Vagina (tissue), 2 donors: Measurements from ENCODE around the gene TAOK2. TPM values are rescaled to one million over a fixed set of nuclear protein-coding genes. Genes with fewer than 3 reads are reported as not detected.
"Not testable (repeated sequence)": the region's sequence is repeated elsewhere in the genome, so short reads cannot be mapped to it uniquely, and the experiment has no call there.

Experiments used
- DNase-seq, 2 donors: peaks; one replicate each; pipeline ENCODE4 v3.0.0-alpha.2; 2017; ENCODE audit errors: extremely low spot score in 2 of 2
- H3K27ac ChIP-seq: fragments of 200-600 bp; sonication (generic); one replicate; pipeline ENCODE4 v1.5.1; 2019
- H3K27me3 ChIP-seq: fragments of 200-600 bp; sonication (generic); one replicate; pipeline ENCODE4 v1.5.1; 2019
- H3K36me3 ChIP-seq, 2 donors: fragments of 200-600 bp; sonication (generic); one replicate each; pipeline ENCODE4 v1.5.1; 2017 to 2019
- H3K4me1 ChIP-seq: fragments of 200-600 bp; sonication (generic); one replicate; pipeline ENCODE4 v1.5.1; 2019
- H3K4me3 ChIP-seq, 2 donors: fragments of 200-600 bp; sonication (generic); 1 replicate in 1 of 2; 2 replicates in 1 of 2; pipeline ENCODE4 v1.5.1; 2016 to 2019
- H3K9me3 ChIP-seq: fragments of 200-600 bp; sonication (generic); one replicate; pipeline ENCODE4 v1.5.1; 2019
- POLR2A ChIP-seq, 2 donors: fragments of 450-650 bp; IDR thresholded peaks; one replicate each; pipeline ENCODE4 v1.6.1; 2017; ENCODE audit warnings: antibody characterized with exemption in 2 of 2, mild to moderate bottlenecking in 2 of 2, moderate library complexity in 2 of 2
- POLR2AphosphoS5 ChIP-seq, 2 donors: sonication (generic); formaldehyde crosslinking; IDR thresholded peaks; one replicate each; pipeline ENCODE4 v1.9.0; 2017; ENCODE audit warnings: antibody characterized with exemption in 2 of 2, mild to moderate bottlenecking in 2 of 2, low read depth in 1 of 2; ENCODE audit not compliant: insufficient read depth in 1 of 2
- intact Hi-C: fragments of 100-400 bp; cut with DNase I; formaldehyde crosslinking; loops from one replicate; pipeline ENCODE4 v1.15.1; 2023
- total RNA-seq: library from RNA; depleted of rRNA; stranded (reverse); fragments of >200 nt; gene quantifications from one replicate; pipeline ENCODE4 v1.2.3, GENCODE V29; 2016
- TF ChIP-seq, protein P1 (sequence below), 3 experiments: fragments of 450-650 bp in 2 of 3; fragments of 200-600 bp in 1 of 3; sonication (generic) in 1 of 3; IDR thresholded peaks; one replicate each; pipeline ENCODE4 v1.5.1; 2017 to 2019; ENCODE audit warnings: antibody characterized with exemption in 3 of 3, mild to moderate bottlenecking in 2 of 3, moderate library complexity in 2 of 3

The TAOK2 gene
- total RNA-seq, 1 donor from 2014 or later: 33.1 TPM

DNA sequence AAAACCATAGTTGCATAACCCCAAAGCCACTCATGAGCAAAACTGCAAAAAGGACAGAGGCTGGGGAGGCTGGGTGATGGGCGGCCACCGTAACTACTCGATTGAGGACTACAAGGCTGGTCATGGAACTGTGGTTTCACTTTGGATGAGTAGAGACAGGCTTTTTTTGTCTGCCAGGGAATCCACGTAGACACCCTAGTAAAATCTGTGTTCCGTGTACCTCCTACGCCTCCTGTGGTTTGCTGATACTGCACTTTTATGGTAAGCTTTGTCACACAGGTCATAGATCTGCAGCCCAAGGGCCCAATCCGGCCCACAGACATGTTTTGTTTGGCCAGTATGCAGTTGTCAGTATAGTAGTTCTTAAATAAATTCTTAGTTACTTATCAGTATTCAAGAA is 59.6 kb downstream of the TAOK2 start:
- no peak for DNase-seq
- Histone ChIP-seq H3K27ac (no peak overlapping the region), H3K27me3 (peaks cover 7% of the 10 kb centered on the region), H3K36me3 (no peaks in the 10 kb centered on the region), H3K9me3 (no peaks in the 10 kb centered on the region), H3K4me3 (no peak overlapping the region), H3K4me1 (peaks cover 9% of the 10 kb centered on the region)
- intact Hi-C loops: no loop called here
- TF ChIP-seq POLR2AphosphoS5 (IDR thresholded peaks at IDR 0.05; ENCODE audit: insufficient read depth in 1 of 2, low read depth in 1 of 2): no peak
- TF ChIP-seq, protein P1, sequence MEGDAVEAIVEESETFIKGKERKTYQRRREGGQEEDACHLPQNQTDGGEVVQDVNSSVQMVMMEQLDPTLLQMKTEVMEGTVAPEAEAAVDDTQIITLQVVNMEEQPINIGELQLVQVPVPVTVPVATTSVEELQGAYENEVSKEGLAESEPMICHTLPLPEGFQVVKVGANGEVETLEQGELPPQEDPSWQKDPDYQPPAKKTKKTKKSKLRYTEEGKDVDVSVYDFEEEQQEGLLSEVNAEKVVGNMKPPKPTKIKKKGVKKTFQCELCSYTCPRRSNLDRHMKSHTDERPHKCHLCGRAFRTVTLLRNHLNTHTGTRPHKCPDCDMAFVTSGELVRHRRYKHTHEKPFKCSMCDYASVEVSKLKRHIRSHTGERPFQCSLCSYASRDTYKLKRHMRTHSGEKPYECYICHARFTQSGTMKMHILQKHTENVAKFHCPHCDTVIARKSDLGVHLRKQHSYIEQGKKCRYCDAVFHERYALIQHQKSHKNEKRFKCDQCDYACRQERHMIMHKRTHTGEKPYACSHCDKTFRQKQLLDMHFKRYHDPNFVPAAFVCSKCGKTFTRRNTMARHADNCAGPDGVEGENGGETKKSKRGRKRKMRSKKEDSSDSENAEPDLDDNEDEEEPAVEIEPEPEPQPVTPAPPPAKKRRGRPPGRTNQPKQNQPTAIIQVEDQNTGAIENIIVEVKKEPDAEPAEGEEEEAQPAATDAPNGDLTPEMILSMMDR (IDR thresholded peaks at IDR 0.05): no peak
- TF ChIP-seq POLR2A (IDR thresholded peaks at IDR 0.05): no peak

DNA sequence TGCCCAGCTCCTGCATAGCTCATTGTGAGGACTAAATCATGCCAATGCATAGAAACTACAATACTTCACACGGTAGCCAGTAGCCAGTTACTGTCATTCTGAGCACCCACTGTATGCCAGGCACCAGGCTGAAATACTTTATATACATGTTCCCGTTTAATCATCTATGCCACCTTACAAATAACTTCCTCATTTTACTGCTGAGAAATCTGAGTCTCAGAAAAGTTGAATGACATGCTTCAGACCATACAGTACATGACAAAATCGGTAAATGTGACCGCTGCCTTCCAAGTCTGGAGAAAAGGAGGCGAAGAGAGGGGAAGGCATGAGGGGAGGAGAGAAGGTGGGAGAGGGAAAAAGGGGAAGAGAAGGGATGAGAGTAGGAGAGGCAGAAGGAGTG is 66.6 kb downstream of the TAOK2 start:
- no peaks in the 10 kb centered on the region for H3K36me3 ChIP-seq
- TF ChIP-seq POLR2A (IDR thresholded peaks at IDR 0.05): no peak
- TF ChIP-seq, protein P1 (IDR thresholded peaks at IDR 0.05): no peak
- no peak for TF ChIP-seq POLR2AphosphoS5 (IDR thresholded peaks at IDR 0.05; ENCODE audit: insufficient read depth in 1 of 2, low read depth in 1 of 2)
- no peak overlapping the region for H3K4me3 ChIP-seq
- no peaks in the 10 kb centered on the region for H3K4me1 ChIP-seq
- DNase-seq: no peak
- intact Hi-C loops: no loop called here
- H3K9me3 ChIP-seq: no peaks in the 10 kb centered on the region
- no peaks in the 10 kb centered on the region for H3K27me3 ChIP-seq
- H3K27ac ChIP-seq: no peak overlapping the region

DNA sequence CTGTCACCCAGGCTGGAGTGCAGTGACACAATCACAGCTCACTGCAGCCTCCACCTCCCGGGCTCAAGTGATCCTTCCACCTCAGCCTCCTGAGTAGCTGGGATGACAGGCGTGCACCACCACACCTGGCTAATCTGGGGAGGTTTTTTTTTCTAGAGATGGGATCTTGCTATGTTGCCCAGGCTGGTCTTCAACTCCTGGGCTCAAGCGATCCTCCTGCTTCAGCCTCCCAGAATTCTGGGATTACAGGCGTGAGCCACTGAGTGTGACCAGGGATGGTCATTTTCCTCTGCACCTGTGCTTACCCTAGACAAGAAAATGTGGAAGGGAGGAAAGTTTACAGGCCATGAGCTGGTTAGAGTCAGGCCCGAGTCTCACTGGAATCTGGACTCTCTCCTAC is 67.0 kb downstream of the TAOK2 start:
- H3K27me3 ChIP-seq, intact Hi-C loops, H3K4me1 ChIP-seq, H3K4me3 ChIP-seq, DNase-seq, H3K36me3 ChIP-seq, H3K27ac ChIP-seq, H3K9me3 ChIP-seq: not testable (repeated sequence)

DNA sequence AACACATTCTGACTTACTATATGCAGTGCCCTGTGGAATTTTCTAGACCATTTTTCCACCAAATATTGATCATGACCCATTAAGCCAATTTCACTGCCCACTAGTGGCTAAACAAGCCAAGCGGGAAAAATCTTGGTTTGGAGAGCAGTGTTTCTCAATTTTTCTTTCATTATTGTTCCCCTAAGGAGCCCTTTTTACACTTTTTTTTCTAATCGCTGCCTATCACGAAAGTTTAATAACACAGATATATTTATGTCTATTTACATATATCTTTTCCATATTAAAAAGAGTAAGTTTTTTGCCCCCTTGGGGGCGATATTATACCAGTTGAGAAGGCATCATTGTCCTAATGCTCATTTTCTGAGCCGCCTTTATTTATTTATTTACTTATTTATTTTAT is 68.2 kb downstream of the TAOK2 start:
- Histone ChIP-seq H3K4me3 (no peak overlapping the region), H3K9me3 (no peaks in the 10 kb centered on the region), H3K27ac (no peak overlapping the region), H3K27me3 (no peaks in the 10 kb centered on the region), H3K36me3 (no peaks in the 10 kb centered on the region), H3K4me1 (no peaks in the 10 kb centered on the region)
- TF ChIP-seq, protein P1 (IDR thresholded peaks at IDR 0.05): no peak
- no peak for TF ChIP-seq POLR2A (IDR thresholded peaks at IDR 0.05)
- no peak for TF ChIP-seq POLR2AphosphoS5 (IDR thresholded peaks at IDR 0.05; ENCODE audit: insufficient read depth in 1 of 2, low read depth in 1 of 2)
- no peak for DNase-seq
- intact Hi-C loops: no loop called here

Other genes starting within 250 kb of the TAOK2 start
- 3.2 TPM for gene C16orf54, start 227.9 kb upstream of the TAOK2 start, total RNA-seq
- not detected for gene ZG16, start 195.6 kb upstream of the TAOK2 start, total RNA-seq
- 18.9 TPM for gene KIF22, start 183.1 kb upstream of the TAOK2 start, total RNA-seq
- gene MAZ, start 167.3 kb upstream of the TAOK2 start, total RNA-seq: 87.7 TPM
- 20.4 TPM for gene PRRT2, start 161.7 kb upstream of the TAOK2 start, total RNA-seq
- gene PAGR1, start 157.7 kb upstream of the TAOK2 start, total RNA-seq: 23.6 TPM
- gene MVP, start 153.4 kb upstream of the TAOK2 start, total RNA-seq: 111 TPM
- 89.4 TPM for gene CDIPT, start 110.6 kb upstream of the TAOK2 start, total RNA-seq
- gene SEZ6L2, start 74.3 kb upstream of the TAOK2 start, total RNA-seq: 15.7 TPM
- not detected for gene ASPHD1, start 73.4 kb upstream of the TAOK2 start, total RNA-seq
- 20.4 TPM for gene KCTD13, start 47.6 kb upstream of the TAOK2 start, total RNA-seq
- gene TMEM219, start 11.8 kb upstream of the TAOK2 start, total RNA-seq: 85.7 TPM
- gene HIRIP3, start 21.7 kb downstream of the TAOK2 start, total RNA-seq: 7.1 TPM
- 32.7 TPM for gene INO80E, start 22.4 kb downstream of the TAOK2 start, total RNA-seq
- 2.2 TPM for gene DOC2A, start 37.2 kb downstream of the TAOK2 start, total RNA-seq
- not detected for gene C16orf92, start 49.3 kb downstream of the TAOK2 start, total RNA-seq
- 0.98 TPM for gene TLCD3B, start 57.4 kb downstream of the TAOK2 start, total RNA-seq
- gene ALDOA, start 91.9 kb downstream of the TAOK2 start, total RNA-seq: 810 TPM
- 60.4 TPM for gene PPP4C, start 102.1 kb downstream of the TAOK2 start, total RNA-seq
- gene TBX6, start 118.1 kb downstream of the TAOK2 start, total RNA-seq: 6.4 TPM
- gene YPEL3, start 122.3 kb downstream of the TAOK2 start, total RNA-seq: 116 TPM
- gene GDPD3, start 139.7 kb downstream of the TAOK2 start, total RNA-seq: 6.9 TPM
- 104 TPM for gene MAPK3, start 149.4 kb downstream of the TAOK2 start, total RNA-seq
- 51.1 TPM for gene CORO1A, start 209.7 kb downstream of the TAOK2 start, total RNA-seq
- gene BOLA2B, start 219.8 kb downstream of the TAOK2 start, total RNA-seq: 292 TPM
- 48.9 TPM for gene SLX1A, start 220.0 kb downstream of the TAOK2 start, total RNA-seq
- 10.8 TPM for gene SULT1A3, start 225.4 kb downstream of the TAOK2 start, total RNA-seq